Measurements from ENCODE around the gene CHCHD2. TPM values are rescaled to one million over a fixed set of nuclear protein-coding genes. Genes with fewer than 3 reads are reported as not detected.
"Not testable (repeated sequence)": the region's sequence is repeated elsewhere in the genome, so short reads cannot be mapped to it uniquely, and the experiment has no call there.

The CHCHD2 gene
- total RNA-seq, 1 experiment from 2014 or later, result 564 TPM

DNA sequence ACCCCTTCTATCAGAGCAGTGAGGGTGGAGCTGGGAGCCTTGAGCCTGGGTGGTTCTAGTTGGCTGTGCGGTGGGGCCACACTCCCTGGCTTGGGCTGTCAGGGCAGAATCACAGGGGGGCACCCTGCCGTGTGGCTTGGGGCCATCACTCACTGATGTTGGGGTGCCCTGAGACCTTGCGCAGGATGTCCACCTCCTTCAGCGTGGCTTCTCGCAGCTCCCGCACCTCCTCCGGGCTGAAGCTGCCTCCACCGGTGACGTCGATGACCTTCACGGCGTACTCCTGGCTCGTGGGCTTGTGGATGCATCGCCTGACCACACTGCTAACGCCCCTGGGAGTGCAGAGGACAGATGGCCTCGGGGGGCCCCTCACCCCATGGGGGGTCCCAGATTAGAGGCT, 18.8 kb downstream of the CHCHD2 start:
- BruUV-seq (replicated peaks), result no TSS peak
- H3K4me1 Mint-ChIP-seq (ENCODE audit: insufficient read depth, unreplicated experiment), result no peaks in the 10 kb centered on the region
- no peak overlapping the region for H3K4me3 Mint-ChIP-seq (ENCODE audit: unreplicated experiment)
- H3K9me3 Mint-ChIP-seq (ENCODE audit: unreplicated experiment), result no peaks in the 10 kb centered on the region
- no peak for DNase-seq (ENCODE audit: unreplicated experiment)
- H3K27me3 Mint-ChIP-seq (ENCODE audit: insufficient read depth, unreplicated experiment), result no peaks in the 10 kb centered on the region
- H3K36me3 Mint-ChIP-seq (ENCODE audit: insufficient read depth, unreplicated experiment), result peaks cover 28% of the 10 kb centered on the region
- ChIA-PET CTCF (interaction anchor here (1.6 kb wide), 1 partner anchor 13 kb away, joined by 7 read pairs; no protein-coding TSS in a partner anchor), POLR2A (no interaction called here)
- intact Hi-C loops (cut with micrococcal nuclease), result no loop called here
- H3K27ac Mint-ChIP-seq (ENCODE audit: low read depth, unreplicated experiment), result no peak overlapping the region
- TF ChIP-seq, protein P1, sequence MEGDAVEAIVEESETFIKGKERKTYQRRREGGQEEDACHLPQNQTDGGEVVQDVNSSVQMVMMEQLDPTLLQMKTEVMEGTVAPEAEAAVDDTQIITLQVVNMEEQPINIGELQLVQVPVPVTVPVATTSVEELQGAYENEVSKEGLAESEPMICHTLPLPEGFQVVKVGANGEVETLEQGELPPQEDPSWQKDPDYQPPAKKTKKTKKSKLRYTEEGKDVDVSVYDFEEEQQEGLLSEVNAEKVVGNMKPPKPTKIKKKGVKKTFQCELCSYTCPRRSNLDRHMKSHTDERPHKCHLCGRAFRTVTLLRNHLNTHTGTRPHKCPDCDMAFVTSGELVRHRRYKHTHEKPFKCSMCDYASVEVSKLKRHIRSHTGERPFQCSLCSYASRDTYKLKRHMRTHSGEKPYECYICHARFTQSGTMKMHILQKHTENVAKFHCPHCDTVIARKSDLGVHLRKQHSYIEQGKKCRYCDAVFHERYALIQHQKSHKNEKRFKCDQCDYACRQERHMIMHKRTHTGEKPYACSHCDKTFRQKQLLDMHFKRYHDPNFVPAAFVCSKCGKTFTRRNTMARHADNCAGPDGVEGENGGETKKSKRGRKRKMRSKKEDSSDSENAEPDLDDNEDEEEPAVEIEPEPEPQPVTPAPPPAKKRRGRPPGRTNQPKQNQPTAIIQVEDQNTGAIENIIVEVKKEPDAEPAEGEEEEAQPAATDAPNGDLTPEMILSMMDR (IDR thresholded peaks at IDR 0.05; ENCODE audit: unreplicated experiment), result no peak

DNA sequence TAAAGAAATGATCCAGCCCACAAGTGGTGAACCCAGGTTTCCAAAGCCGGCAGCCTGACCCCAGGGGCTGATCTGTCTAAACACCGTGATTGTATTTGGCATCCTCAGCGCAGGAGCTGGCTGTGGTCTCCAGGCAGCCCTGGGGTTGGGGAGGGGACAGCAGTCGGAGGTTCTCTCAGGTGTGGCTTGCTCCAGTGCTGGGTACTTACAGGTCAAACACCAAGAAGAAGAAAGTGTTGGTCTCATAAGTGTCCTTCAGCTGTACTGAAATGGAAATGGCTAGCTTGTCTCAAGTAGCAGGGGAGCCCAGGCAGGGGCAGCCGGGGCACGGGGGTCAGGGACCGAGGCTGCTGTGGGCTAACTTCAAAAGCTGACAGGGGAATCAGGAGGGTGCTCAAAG, 19.5 kb downstream of the CHCHD2 start:
- Mint-ChIP-seq H3K4me3 (ENCODE audit: unreplicated experiment) (no peak overlapping the region), H3K36me3 (ENCODE audit: insufficient read depth, unreplicated experiment) (peaks cover 35% of the 10 kb centered on the region)

DNA sequence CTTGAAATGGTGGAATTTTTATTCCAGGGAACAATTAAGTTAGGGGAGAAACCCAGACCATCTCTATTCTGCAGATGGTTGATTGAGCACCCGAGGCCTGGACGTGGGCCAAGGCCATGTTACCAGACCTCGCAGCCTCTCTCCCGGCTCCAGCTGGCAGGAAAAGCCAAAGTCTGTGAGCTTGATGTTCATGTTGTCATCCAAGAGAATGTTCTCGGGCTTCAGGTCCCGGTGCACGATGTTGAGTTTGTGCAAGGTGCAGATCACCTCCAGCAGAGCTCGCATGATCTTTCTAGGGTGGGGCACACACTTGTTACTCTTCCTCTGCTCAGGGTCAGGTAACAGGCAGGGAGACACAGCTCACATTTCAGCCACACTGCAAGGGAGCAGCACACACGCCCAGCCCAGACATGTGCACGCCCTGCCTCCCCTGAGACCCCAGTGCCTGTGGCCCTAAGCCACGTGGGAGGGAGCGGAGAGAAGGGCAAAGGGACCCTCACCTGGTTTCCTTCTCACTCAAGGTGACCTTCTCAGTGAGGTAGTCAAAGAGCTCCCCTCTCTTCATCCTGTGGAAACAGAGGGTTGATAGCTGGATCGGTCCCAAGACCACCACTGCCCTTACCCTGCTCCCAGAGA, 23.0 kb downstream of the CHCHD2 start:
- Mint-ChIP-seq H3K4me3 (ENCODE audit: unreplicated experiment) (no peak overlapping the region), H3K9me3 (ENCODE audit: unreplicated experiment) (no peaks in the 10 kb centered on the region), H3K36me3 (ENCODE audit: insufficient read depth, unreplicated experiment) (peaks cover 60% of the 10 kb centered on the region), H3K4me1 (ENCODE audit: insufficient read depth, unreplicated experiment) (no peaks in the 10 kb centered on the region), H3K27me3 (ENCODE audit: insufficient read depth, unreplicated experiment) (no peaks in the 10 kb centered on the region), H3K27ac (ENCODE audit: low read depth, unreplicated experiment) (no peak overlapping the region)
- POLR2A ChIA-PET, result interaction anchor here (0.7 kb wide), 1 partner anchor 9 kb away, joined by 3 read pairs; no protein-coding TSS in a partner anchor
- intact Hi-C loops (cut with micrococcal nuclease), result no loop called here
- DNase-seq (ENCODE audit: unreplicated experiment), result no peak
- TF ChIP-seq, protein P1 (IDR thresholded peaks at IDR 0.05; ENCODE audit: unreplicated experiment), result no peak
- CTCF ChIA-PET, result interaction anchor here (0.6 to 1.9 kb wide), 3 partner anchors 9 to 79 kb away, joined by 3 to 13 read pairs (median 11); partner anchors contain the start of gene PHKG1
- BruUV-seq (replicated peaks), result no TSS peak

More for the DNA sequence above, 19.5 kb downstream of the CHCHD2 start:
- no peak overlapping the region for H3K27ac Mint-ChIP-seq (ENCODE audit: low read depth, unreplicated experiment)
- H3K9me3 Mint-ChIP-seq (ENCODE audit: unreplicated experiment), result no peaks in the 10 kb centered on the region
- intact Hi-C loops (cut with micrococcal nuclease), result no loop called here
- no peak for DNase-seq (ENCODE audit: unreplicated experiment)
- no peaks in the 10 kb centered on the region for H3K4me1 Mint-ChIP-seq (ENCODE audit: insufficient read depth, unreplicated experiment)
- BruUV-seq (replicated peaks), result no TSS peak
- H3K27me3 Mint-ChIP-seq (ENCODE audit: insufficient read depth, unreplicated experiment), result no peaks in the 10 kb centered on the region
- ChIA-PET POLR2A (no interaction called here), CTCF (interaction anchor here (0.6 to 1.6 kb wide), 2 partner anchors 12 to 721 kb away, joined by 3 to 7 read pairs; no protein-coding TSS in a partner anchor)
- TF ChIP-seq, protein P1 (IDR thresholded peaks at IDR 0.05; ENCODE audit: unreplicated experiment), result no peak

DNA sequence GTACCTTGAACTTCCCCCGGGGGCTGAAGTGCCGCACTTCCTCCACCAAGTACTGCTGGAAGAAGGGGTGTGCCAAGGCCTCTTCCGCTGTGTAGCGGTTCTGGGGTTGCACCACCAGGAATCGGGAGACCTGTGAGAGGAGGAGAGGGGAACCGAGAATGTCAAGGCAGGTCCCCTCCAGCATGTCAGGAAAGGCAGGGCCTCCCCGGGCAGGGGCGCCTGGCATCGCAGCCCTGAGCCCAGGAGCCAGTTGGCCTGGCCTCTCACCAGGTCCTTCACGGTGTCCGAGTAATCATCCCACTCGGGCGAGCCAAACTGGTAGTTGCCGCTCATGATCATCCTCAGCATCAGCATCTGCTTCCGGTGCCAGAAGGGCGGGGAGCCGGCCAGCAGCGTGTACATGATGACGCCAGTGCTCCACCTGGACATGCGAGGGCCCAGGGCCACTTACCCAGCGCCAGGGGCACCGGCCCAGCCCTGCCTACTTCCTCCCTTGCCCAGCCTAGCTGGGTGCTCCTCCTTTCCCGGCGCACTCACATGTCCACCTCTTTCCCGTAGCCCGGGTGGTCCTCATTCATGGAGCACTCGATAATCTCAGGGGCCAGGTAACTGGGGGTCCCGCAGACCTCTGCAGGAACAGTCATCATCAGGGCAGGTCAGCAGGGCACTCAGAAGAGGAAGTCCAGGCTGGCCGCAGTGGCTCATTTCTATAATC, 24.5 kb downstream of the CHCHD2 start:
- intact Hi-C loops (cut with micrococcal nuclease), result no loop called here
- H3K9me3 Mint-ChIP-seq (ENCODE audit: unreplicated experiment), result no peaks in the 10 kb centered on the region
- no peak overlapping the region for H3K27ac Mint-ChIP-seq (ENCODE audit: low read depth, unreplicated experiment)
- H3K27me3 Mint-ChIP-seq (ENCODE audit: insufficient read depth, unreplicated experiment), result no peaks in the 10 kb centered on the region
- ChIA-PET POLR2A (no interaction called here), CTCF (no interaction called here)
- DNase-seq (ENCODE audit: unreplicated experiment), result no peak
- H3K4me1 Mint-ChIP-seq (ENCODE audit: insufficient read depth, unreplicated experiment), result peaks cover 1% of the 10 kb centered on the region
- H3K4me3 Mint-ChIP-seq (ENCODE audit: unreplicated experiment), result no peak overlapping the region
- TF ChIP-seq, protein P1 (IDR thresholded peaks at IDR 0.05; ENCODE audit: unreplicated experiment), result no peak
- no TSS peak for BruUV-seq (replicated peaks)
- peaks cover 56% of the 10 kb centered on the region for H3K36me3 Mint-ChIP-seq (ENCODE audit: insufficient read depth, unreplicated experiment)

DNA sequence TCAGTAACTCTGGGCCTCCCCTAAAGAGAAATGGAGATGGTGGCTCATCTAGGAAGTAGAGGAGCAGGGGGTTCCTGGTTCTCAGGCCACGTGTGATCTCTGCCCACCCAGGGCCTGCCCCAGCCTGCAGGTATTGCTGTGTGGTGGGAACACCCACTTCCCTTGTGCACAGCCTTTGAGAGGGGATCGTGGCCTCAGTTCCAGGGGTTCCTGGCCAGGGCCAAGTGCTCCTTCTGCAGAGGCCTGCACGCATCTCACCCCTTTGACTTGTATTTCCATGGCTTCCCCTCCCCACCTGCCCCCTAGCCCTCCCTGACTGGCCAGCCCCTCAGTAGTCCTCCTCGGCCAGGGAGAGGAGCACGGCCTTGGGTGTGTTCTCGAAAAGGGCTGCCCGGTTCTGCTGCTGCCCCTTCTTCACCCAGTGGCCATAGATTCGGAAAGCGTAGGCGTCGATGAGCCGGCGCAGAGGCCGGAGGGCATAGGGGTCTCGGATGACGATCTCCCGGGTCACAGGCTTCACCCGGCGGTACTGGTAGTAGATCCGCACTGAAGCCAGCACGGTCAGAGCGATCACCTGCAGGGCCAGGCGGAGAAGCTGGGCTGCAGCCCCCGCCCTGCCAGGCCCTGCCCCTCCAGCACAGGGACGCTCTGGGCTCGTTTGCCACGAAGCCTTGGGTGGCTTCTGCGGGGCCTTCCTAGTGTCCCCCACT, 25.4 kb downstream of the CHCHD2 start:
- BruUV-seq (replicated peaks); H3K4me3 Mint-ChIP-seq (ENCODE audit: unreplicated experiment); H3K27ac Mint-ChIP-seq (ENCODE audit: low read depth, unreplicated experiment); H3K9me3 Mint-ChIP-seq (ENCODE audit: unreplicated experiment); H3K27me3 Mint-ChIP-seq (ENCODE audit: insufficient read depth, unreplicated experiment); DNase-seq (ENCODE audit: unreplicated experiment); H3K4me1 Mint-ChIP-seq (ENCODE audit: insufficient read depth, unreplicated experiment); POLR2A ChIA-PET; intact Hi-C loops (cut with micrococcal nuclease): not testable (repeated sequence)
- CTCF ChIA-PET, result interaction anchor here (0.6 to 1.0 kb wide), 2 partner anchors 12 to 17 kb away, joined by 4 read pairs; partner anchors contain the start of genes PHKG1 and SUMF2
- peaks cover 64% of the 10 kb centered on the region for H3K36me3 Mint-ChIP-seq (ENCODE audit: insufficient read depth, unreplicated experiment)
